Stimulated activated CD8-positive, alpha-beta memory T cell treated with anti-CD3 and anti-CD28 coated beads, Interleukin-7, amount 100 ng/mL, for 4 hours (primary cell): ENCODE measurements around the gene NMRAL1.

Experiments used
- DNase-seq, 2 donors: peaks; one replicate each; pipeline ENCODE4 v3.0.0-alpha.2; 2020; ENCODE audit warnings: low read depth in 2 of 2

Gene NMRAL1

GRCh38 chr16:4426021-4426684 is 48.3 kb downstream of the NMRAL1 start:
- DNase-seq: no peak

DNA sequence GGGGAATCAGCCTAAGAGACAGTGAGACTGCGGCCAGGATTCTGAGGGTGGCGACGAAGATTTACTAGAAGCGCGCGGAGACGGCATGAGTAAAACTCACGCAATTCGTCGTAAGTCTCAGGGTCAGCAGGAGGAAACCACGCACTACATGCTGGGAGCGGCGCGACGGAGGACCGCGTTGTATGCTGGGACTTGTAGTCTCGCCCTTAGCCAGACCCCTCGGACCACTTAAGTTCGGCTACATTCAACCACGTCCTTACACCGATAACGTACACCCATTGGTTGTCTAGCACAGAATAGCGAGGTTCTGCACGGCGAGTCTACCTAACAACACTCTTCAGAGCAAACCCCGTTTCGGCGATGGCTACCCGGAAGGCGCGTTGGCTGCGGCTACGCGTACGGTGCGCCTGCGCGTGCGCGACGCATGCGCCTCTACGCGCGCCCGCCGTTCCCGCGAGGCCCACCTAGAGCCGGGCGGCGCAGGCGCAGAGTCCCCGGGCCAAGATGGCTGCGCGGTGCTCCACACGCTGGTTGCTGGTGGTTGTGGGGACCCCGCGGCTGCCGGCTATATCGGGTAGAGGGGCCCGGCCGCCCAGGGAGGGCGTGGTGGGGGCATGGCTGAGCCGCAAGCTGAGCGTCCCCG is 48.9 kb downstream of the NMRAL1 start, which contains the start of gene DNAJA3:
Gene DNAJA3 (plus strand): TSS at position 491 of the 643 bp plus-strand sequence. CDS start 14 bp downstream, at position 505.
- DNase-seq: peak; percentile 82 to 93

DNA sequence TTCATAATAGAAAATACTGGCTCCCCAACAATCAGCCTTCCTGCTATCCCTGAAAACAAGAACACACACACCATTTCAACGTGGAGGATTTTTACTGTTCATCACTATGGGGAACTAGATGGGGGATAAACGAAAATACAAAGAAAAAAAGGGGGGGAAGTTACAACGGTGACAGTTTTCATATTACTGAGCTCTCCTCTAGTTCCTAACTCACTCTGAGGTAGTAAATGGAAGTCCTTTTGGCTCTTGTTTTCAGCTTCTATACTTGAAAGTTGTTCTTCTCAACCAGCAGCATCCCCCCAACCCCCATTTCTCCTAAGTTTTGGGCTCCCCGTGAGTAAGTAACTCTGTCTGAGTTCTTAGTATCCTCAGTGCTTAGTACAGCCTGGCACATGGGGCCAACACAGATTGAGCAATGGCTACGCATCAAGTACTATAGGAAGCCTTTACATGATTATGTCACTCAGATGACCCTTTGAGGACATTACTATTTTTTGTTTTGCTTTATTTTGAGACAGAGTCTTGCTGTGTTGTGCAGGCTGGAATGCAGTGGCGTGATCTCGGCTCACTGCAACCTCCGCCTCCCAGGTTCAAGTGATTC is 53.8 kb downstream of the NMRAL1 start:
- no peak for DNase-seq

GRCh38 chr16:4419402-4419959 is 54.9 kb downstream of the NMRAL1 start:
- DNase-seq: no peak

- peak; percentile 97 to 99 for DNase-seq
These were observed 58.0 kb downstream of the NMRAL1 start, which contains the start of gene CORO7 for GRCh38 chr16:4416200-4417032. Gene CORO7 (minus strand): TSS chr16:4416596. CDS start chr16:4416518, 78 bp downstream.

DNA sequence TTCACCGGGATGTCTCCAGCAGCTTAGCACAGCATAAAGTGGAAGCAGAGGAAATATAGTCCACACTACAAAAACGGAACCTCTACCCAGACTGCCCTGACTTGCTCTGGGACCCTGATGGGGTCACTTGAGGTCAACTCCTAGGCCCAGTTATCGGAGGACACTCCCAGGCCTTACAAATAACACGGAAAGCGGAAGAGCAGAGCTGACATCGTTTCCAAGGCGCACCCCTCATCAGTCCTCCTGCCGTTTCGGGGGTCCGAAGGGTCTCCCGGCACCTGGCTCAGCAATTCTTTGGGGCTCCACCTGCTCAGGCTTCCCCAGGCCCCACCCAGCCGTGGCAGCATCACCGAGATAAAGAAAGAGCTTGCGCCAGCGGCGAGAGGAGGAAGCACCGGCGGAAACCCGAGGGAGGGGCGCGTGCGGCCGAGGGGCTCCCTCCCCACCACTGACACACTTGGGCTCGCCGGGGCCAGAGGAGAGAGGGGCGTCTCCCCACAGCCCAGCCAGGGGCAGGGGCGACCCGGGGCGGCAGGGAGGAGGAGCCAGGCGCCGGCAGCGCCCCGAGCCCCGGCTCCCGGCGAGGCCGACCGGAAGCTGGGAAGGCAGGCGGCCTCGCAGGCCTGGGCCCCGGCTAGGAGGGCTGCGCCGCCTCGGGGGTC is 58.8 kb downstream of the NMRAL1 start:
- peak in 1 of 2 donors; percentile 46 for DNase-seq

DNA sequence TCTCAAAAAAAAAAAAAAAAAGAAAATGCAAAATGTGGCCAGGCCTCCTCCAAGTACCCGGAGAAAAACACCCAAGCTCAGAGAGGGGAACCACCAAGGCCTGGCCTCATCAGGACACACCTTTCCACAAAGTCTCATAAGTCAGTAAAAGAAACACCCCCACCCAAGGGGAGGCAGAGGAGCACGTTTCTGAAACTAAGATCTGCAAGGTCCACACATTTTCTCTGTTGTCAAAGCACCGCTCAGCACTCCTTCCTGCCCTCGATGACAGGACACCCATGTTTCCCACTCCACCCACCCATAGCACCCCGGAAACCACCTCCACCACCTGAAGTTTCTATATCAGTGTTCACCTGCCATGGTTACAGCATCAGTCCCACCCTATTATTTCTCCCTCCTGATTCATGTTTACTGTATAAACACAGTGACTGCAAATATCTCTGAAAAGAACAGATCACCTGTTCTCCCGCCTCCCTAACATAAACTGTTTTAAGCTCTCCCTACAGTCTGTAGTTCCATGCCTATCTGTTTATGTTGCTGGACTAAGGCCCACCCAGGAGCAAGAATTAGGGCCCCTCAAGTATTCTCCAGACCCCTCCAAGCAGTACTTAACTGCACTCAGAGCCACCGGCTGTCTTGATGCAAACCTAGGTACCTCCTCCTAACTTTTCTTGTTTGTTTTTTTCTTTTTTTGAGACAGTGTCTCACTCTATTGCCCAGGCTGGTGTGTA is 60.1 kb downstream of the NMRAL1 start:
- DNase-seq: peak; percentile 68 to 84

- DNase-seq: no peak
These were observed 61.6 kb downstream of the NMRAL1 start for GRCh38 chr16:4412854-4413253.

GRCh38 chr16:4412159-4412558 is 62.3 kb downstream of the NMRAL1 start:
- no peak for DNase-seq
